Heart right ventricle (tissue), 16 donors: ENCODE data around the gene CTNND2. TPM values are rescaled to one million over a fixed set of nuclear protein-coding genes. Genes with fewer than 3 reads are reported as not detected.

Experiments
- ATAC-seq, 8 donors: fragments of 200-7000 bp; cut with Tn5 transposase; one replicate each; pipeline ENCODE4 v1.9.1; 2020; ENCODE audit warnings: mild to moderate bottlenecking in 8 of 8, moderate library complexity in 8 of 8, moderate number of reproducible peaks in 1 of 8
- DNase-seq, 2 donors: peaks; one replicate each; pipeline ENCODE4 v3.0.0-alpha.2; 2020
- H3K27ac ChIP-seq, 10 donors: fragments of 200-600 bp; sonication (generic) in 2 of 10; one replicate each; pipeline versions ENCODE4 v1.5.0 to v1.8.0; 2020 to 2022; ENCODE audit warnings: mild to moderate bottlenecking in 3 of 10
- H3K27me3 ChIP-seq, 7 donors: fragments of 200-600 bp; one replicate each; pipeline ENCODE4 v1.8.0; 2021 to 2022; ENCODE audit warnings: mild to moderate bottlenecking in 2 of 7
- H3K36me3 ChIP-seq, 9 donors: fragments of 200-600 bp; sonication (generic) in 1 of 9; one replicate each; pipeline versions ENCODE4 v1.5.0 to v1.8.0; 2020 to 2022; ENCODE audit warnings: mild to moderate bottlenecking in 2 of 9
- H3K4me1 ChIP-seq, 9 donors: fragments of 200-600 bp; sonication (generic) in 1 of 9; one replicate each; pipeline versions ENCODE4 v1.5.0 to v1.8.0; 2020 to 2022; ENCODE audit warnings: mild to moderate bottlenecking in 4 of 9
- H3K4me3 ChIP-seq, 10 donors: fragments of 200-600 bp; sonication (generic) in 2 of 10; one replicate each; pipeline versions ENCODE4 v1.5.0 to v1.8.0; 2020 to 2022; ENCODE audit warnings: mild to moderate bottlenecking in 7 of 10, moderate library complexity in 2 of 10
- H3K9me3 ChIP-seq, 11 donors: fragments of 200-600 bp in 10 of 11; sonication (generic) in 2 of 11; one replicate each; pipeline versions ENCODE4 v1.5.0 to v1.8.0; 2013 to 2022; ENCODE audit warnings: mild to moderate bottlenecking in 2 of 11, control low read depth in 1 of 11, moderate library complexity in 1 of 11
- WGBS, 2 donors: extraction: QIAGEN DNeasy Blood & Tissue Kit; methylation state at CpG; one replicate each; pipeline ENCODE4 v1.1.7; 2013; ENCODE audit warnings: inconsistent platforms in 1 of 2; 5-methylcytosine and 5-hydroxymethylcytosine counted together
- intact Hi-C, 10 donors: fragments of 100-400 bp; cut with DNase I; formaldehyde crosslinking; loops; one replicate each; pipeline versions ENCODE4 v1.11.1 to v1.14.2; 2022
- polyA plus RNA-seq, 2 donors: library from polyadenylated mRNA; stranded (reverse); fragments of 200-250 nt; gene quantifications; one replicate each; pipeline ENCODE4 v1.2.3, GENCODE V29; 2013
- total RNA-seq, 10 donors: library from RNA; stranded (reverse); fragmentation: NEBNext Ultra II Directional in 3 of 10; extraction: Animal tissue kit (Norgen Biotek cat#: 25700) in 3 of 10; gene quantifications; one replicate each; pipeline versions ENCODE4 v1.2.1 to v1.2.4, GENCODE V29; 2021 to 2023
- TF ChIP-seq, protein P1 (sequence below), 9 donors: fragments of 200-600 bp; sonication (generic) in 2 of 9; IDR thresholded peaks; one replicate each; pipeline versions ENCODE4 v1.5.0 to v1.8.0; 2021 to 2022; ENCODE audit warnings: antibody characterized with exemption in 9 of 9, mild to moderate bottlenecking in 5 of 9, moderate library complexity in 1 of 9
- donor health status: Arrhythmogenic right ventricular cardiomyopathy.
- donor health status: ischemic (EF 13 %, LVEDD 7.1; RV severe dilation, severe dysfunction).
- donor health status: healthy with polysubstance abuse.
- donor health status: DM: no; HTN: yes; CAD: no.
- donor health status: DM: no; HTN: no; CAD: no.
- donor health status: ischemic (EF 25% LVEDD 6.9; RV normal size, moderate dysfunction).
- donor health status: ischemic (EF 25% LVEDD 5.7; RV mildly dilated, moderate dysfunction).
- donor health status: healthy.
- donor health status: DM: yes; HTN: yes; CAD: no.
- donor health status: Ischemic cardiomyopathy.
- donor health status: ischemic (EF 35%, LVEDD 5.7; RV mildly dilated, moderate dysfunction).
- donor health status: nonischemic (EF 11% LVEDD 7.7; RV severe dilation, severe dysfunction).
- donor health status: DM: yes; HTN: yes; CAD: no.
- donor health status: PGD.
- donor health status: ischemic (EF 29% LVEDD 5.4; RV normal size, mild dysfunction).
- donor health status: nonischemic (EF 23%, LVEDD 6.1; RV moderate dilation, normal function).

Gene CTNND2
- total and polyA plus RNA-seq, 12 donors: 1.1 to 29.6 (median 9.9) TPM

DNA sequence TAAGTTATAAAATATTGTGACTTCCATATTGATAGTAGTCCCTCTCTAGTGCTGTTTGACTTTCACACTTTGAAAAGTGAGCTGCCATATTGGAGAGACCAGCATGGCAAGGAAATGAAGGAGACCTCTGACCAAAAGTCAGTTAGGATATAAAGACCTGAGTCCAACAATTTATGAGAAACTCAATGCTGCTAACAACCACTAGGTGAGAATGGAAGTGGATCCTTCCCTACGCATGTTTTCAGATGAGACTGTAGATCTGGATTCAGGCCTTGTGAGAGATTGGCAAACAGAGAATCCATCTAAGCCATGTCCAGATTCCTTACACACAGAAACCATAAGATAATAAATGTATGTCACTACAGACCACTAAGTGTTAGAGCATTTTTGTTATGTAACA, 81.6 kb downstream of the CTNND2 start:
- no peak overlapping the region for H3K4me3 ChIP-seq
- intact Hi-C loops: no loop called here
- no peak for ATAC-seq
- no peak for DNase-seq
- no peaks in the 10 kb centered on the region for H3K4me1 ChIP-seq
- H3K9me3 ChIP-seq: peaks cover 0 to 29% (median 3%) of the 10 kb centered on the region in 11 donors
- H3K27me3 ChIP-seq: no peaks in the 10 kb centered on the region
- WGBS, 2 donors: 91 to 95% methylated on average over 1 of the region's 1 CpG
- no peaks in the 10 kb centered on the region for H3K36me3 ChIP-seq
- no peak overlapping the region for H3K27ac ChIP-seq
- TF ChIP-seq, protein P1, sequence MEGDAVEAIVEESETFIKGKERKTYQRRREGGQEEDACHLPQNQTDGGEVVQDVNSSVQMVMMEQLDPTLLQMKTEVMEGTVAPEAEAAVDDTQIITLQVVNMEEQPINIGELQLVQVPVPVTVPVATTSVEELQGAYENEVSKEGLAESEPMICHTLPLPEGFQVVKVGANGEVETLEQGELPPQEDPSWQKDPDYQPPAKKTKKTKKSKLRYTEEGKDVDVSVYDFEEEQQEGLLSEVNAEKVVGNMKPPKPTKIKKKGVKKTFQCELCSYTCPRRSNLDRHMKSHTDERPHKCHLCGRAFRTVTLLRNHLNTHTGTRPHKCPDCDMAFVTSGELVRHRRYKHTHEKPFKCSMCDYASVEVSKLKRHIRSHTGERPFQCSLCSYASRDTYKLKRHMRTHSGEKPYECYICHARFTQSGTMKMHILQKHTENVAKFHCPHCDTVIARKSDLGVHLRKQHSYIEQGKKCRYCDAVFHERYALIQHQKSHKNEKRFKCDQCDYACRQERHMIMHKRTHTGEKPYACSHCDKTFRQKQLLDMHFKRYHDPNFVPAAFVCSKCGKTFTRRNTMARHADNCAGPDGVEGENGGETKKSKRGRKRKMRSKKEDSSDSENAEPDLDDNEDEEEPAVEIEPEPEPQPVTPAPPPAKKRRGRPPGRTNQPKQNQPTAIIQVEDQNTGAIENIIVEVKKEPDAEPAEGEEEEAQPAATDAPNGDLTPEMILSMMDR (IDR thresholded peaks at IDR 0.05): no peak

DNA sequence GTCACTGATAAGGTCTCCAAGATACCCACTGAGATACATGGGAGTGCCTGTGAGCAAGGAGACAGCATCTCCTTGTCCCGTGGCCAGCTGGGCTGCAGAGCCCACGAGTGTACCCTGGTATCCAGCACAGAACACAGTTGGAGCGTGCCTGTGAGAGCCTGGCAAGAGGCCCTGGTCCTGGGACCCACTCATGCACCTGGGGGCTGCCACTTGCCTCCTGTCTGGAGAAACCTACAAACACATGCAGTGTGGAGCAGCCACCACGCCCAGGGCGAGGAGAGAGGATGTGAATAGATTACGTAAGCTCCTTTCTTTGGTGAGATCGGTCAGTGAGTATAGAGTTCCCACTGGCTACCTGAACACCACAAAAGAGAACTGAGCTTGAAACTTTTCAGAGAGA, 88.3 kb downstream of the CTNND2 start:
- WGBS, 2 donors: 59 to 61% methylated on average over 7 of the region's 7 CpGs
- ATAC-seq (no peak), DNase-seq (no peak)
- no peaks in the 10 kb centered on the region for H3K36me3 ChIP-seq
- intact Hi-C loops: no loop called here
- no peaks in the 10 kb centered on the region for H3K9me3 ChIP-seq
- H3K27ac ChIP-seq: no peak overlapping the region
- H3K4me3 ChIP-seq: no peak overlapping the region
- TF ChIP-seq, protein P1 (IDR thresholded peaks at IDR 0.05): no peak
- H3K4me1 ChIP-seq: no peaks in the 10 kb centered on the region
- no peaks in the 10 kb centered on the region for H3K27me3 ChIP-seq

DNA sequence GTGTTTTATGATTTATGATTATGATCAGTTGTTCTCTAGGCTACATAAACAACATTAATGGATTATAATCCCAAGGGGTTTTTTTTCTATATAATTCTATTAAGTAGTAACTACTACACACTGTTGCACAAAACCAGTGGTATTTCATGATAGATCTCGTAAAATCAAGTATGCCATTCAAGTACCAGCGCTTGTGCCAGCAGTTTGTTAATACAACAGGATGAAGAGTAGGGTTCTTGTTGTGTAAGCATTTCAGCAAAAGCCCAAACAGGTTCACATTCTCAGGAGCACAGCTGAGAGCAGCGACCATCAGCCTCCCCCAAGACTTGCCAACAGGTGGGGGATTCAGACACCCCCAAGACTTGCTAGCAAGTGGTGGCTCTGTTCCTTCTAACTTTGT, 88.8 kb downstream of the CTNND2 start:
- intact Hi-C loops: no loop called here

GRCh38 chr5:11814373-11814772, 89.9 kb downstream of the CTNND2 start:
- H3K9me3 ChIP-seq: no peaks in the 10 kb centered on the region
- H3K27me3 ChIP-seq: no peaks in the 10 kb centered on the region
- TF ChIP-seq, protein P1 (IDR thresholded peaks at IDR 0.05): no peak
- no peaks in the 10 kb centered on the region for H3K4me1 ChIP-seq
- ATAC-seq: no peak
- no peaks in the 10 kb centered on the region for H3K36me3 ChIP-seq
- 64% methylated on average over 4 of the region's 4 CpGs for WGBS, 2 donors
- no peak overlapping the region for H3K27ac ChIP-seq
- intact Hi-C loops: no loop called here
- DNase-seq: no peak
- H3K4me3 ChIP-seq: no peak overlapping the region

More for the DNA sequence above, 88.8 kb downstream of the CTNND2 start:
- H3K9me3 ChIP-seq: no peaks in the 10 kb centered on the region
- H3K4me3 ChIP-seq: no peak overlapping the region
- no peaks in the 10 kb centered on the region for H3K4me1 ChIP-seq
- no peak for DNase-seq
- H3K36me3 ChIP-seq: no peaks in the 10 kb centered on the region
- 81 to 85% methylated on average over 3 of the region's 3 CpGs for WGBS, 2 donors
- no peak for ATAC-seq
- no peaks in the 10 kb centered on the region for H3K27me3 ChIP-seq
- H3K27ac ChIP-seq: no peak overlapping the region
- TF ChIP-seq, protein P1 (IDR thresholded peaks at IDR 0.05): no peak
